Measurements from ENCODE around the gene HCFC1R1.

DNA sequence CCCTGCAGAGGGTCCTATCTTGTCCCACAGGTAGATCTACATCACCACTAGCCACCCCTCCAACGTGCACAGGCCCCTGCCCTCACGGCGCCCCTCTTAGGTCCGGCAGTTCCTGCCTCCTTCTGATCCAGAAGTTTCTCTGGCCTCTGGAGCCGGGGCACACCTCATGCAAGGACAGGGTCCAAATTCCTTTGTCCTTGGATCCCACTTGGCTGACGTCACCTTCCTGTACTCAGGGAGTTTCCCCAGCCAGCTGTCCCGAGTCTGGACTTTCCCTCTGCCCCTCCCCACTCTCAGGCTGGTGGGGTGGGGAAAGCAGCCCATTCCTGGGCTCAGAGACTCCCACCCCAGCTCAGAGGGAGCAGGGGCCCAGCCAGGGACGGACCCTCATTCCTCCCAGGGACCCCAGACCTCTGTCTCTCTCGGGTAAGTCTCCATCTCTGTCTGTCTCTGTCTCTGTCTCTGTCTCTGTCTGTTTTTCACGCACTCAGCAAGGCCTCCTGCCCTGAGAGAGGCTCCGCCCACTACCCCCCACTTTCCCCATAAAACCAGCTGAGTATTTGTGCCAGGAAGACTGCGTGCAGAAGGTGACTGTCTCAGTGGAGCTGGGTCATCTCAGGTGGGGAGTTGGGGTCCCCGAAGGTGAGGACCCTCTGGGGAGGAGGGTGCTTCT, 41.5 kb upstream of the HCFC1R1 start, which contains the start of gene IL32:
- TF ChIP-seq POLR2A (IDR thresholded peaks at IDR 0.05; ENCODE audit: low read length) = no peak
- no peak for TF ChIP-seq GATA1 (IDR thresholded peaks at IDR 0.05; ENCODE audit: low read depth, low read length)
